NOMO-1 treated with DMSO at 0.1 percent for 48 hours (cell line): ENCODE results near the gene CBX3.
"Not testable (repeated sequence)": the region's sequence is repeated elsewhere in the genome, so short reads cannot be mapped to it uniquely, and the experiment has no call there.

Experiments
- DNase-seq: peaks from one replicate; lab custom pipeline; 2025; ENCODE audit not compliant: unreplicated experiment; lab: John Stamatoyannopoulos, UW

The CBX3 gene

DNA sequence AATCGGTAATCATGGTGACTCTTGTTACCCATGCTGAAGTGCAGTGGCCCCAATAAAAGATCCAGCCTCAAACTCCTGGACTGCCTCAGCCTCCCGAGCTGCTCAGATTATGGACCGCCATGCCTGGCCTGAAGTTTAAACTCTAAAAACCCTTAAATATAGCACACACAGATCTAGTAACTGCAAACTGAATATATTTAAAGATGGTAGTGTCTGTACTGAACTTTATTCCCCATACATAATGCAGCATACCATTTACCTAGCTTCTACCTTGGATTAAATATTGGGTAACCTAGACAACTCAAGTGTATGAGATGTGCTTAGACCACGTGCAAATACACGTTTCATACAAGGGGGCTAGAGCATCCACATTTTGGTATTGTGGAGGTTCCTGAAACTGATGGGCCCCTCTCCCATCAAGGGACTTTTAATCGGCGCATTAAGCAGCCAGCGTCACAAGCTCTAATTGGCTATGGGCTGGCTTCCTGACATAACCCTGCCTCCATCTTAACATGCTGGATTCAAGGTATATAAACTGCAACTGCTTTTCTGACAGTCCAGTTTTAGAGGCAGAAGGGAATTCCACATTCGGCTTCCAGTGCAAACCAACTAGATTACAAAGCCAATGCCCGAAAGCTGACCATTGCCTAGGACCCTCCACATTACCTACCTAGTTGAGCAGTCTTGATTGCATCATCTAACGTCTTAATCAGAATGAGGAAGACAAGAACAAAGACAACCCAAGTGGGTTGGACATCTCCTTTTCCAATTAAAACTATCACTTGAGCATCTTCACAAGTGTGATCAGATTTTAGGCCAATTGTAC lies 14.0 kb upstream of the CBX3 start:
- peak; percentile 68 for DNase-seq

DNA sequence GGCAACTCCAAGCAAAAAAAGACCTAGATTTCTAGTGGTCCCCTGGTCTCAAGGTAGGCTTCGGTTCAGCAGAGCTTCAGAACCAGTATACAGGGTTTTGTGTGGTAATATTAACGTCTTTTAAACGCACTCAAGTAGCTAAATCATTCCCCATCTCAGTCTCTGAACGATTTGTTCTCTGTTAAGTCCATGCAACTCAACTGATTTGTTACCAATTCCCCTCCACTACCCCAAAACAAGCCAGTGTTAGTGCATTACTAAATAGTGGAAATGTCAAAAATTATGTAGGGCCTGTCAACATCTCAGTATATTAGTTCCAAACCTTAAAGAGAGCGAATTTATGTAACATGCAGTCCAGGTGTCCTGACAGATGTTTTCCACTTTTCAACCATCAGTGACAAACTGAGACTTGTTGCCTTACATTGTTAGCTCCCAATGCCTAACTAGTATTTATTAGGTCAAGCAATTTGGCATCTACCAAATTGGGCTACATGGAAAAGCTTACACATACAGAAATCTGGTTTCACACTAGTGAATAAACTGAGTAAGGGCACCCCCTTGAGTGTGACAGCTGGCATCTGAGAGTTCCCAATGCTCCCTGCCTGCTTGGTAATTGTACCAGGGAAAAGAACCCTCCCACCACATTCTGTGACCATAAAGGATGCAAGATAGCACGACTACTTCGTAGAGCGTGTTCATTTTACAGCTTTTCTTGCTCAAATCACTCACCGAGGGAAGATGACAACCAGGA lies 13.2 kb upstream of the CBX3 start:
- no peak for DNase-seq

DNA sequence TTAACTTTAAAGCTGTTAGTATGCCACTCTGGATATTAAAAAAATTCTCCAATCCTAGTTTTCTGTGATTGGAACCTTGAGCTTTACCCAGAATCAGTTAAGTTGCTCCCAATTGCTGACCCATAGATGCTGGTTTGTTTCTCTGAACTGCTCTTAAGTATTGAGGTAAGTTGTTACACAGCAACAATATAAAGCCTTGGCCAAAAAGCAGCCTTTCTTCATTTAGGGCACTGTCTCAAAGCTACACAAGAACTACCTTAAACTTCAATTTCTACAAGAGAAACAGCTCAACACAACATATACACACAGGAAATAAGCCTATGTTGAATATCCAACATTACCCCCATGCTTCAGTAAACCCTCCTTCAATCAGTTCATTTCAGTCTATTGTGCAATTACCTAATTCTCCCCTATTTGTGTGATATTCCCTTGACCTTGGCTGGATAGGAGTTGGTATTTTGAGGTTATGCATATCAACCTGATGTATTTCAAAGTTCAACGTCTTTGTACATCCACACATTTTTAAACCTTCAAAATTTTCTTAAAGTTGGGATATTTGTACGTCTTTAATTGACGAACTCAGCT lies 12.5 kb upstream of the CBX3 start:
- no peak for DNase-seq

DNA sequence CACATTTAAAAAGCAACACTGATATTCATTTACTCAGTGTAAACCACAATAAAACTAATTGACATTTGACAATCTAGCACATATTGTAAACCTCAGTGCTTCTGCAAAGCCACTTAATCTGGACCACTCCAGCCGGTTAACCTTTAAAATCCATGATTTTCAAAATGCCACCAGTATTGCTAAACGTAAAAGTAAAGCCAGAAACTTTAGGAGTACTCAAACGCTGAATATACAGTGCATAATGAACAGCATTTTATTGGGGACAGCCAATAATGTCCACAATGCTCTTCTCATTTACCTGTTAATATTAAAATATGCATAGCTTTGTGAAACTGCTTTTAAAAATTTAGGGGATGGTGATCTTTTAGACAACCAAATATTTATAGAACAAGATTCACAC lies 11.8 kb upstream of the CBX3 start:
- DNase-seq, result no peak

GRCh38 chr7:26190417-26190869 lies 11.1 kb upstream of the CBX3 start:
- no peak for DNase-seq

DNA sequence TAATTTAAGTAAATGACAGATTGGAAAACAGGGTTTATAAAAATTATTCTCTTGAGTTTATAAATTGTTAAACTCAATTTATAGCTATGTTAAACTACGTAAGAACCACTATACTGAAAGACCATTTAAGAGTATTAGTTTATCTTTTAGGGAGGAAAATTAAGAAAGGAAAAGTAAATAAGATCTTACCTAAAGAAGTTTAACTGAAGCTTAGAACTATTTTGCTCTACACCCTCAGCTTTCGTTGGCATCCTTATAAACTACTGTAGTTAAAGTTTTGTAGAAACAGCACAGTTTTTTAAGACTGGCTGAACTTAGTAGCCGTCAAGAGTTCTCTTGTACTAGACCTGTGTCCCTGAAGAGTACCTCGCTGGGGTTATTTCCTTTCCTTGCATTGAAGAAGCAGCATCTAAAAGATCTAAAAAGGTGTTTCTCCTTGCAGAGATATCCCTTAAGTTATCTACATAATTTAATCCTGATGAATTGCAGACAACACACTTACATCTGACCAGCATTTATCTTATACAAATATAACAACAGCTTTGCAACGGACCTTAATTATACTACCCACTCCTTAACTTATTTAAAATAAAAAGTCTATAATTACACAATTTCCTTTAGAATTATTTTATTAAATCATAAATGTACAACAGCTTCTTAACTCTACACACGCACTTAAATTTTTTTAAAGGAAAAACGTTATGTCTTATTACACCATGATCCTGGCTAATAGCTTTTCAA lies 10.1 kb upstream of the CBX3 start:
- DNase-seq, result no peak

DNA sequence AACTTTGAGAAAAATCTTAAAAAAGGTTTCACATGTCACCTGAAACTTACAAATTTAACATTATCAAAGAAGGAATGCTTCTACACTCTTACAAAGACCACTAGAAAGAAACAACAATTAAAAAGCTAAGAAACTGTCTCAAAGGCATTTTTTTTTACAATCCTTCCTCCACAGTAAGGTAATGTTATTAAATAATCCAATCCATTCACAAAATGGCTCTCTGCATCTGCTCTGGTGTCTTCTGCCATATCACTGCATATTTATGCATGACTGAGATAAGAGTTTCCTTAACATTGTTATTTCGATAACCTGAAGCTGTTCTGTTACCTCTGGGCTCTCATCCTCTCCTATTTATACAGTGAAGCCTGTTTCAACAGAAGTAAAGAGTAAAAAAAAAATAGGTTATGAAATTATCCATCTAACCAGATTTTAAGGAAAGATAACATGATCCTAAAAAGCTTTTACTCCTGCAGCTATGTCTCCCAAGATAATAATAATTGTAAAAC lies 9.5 kb upstream of the CBX3 start:
- no peak for DNase-seq

DNA sequence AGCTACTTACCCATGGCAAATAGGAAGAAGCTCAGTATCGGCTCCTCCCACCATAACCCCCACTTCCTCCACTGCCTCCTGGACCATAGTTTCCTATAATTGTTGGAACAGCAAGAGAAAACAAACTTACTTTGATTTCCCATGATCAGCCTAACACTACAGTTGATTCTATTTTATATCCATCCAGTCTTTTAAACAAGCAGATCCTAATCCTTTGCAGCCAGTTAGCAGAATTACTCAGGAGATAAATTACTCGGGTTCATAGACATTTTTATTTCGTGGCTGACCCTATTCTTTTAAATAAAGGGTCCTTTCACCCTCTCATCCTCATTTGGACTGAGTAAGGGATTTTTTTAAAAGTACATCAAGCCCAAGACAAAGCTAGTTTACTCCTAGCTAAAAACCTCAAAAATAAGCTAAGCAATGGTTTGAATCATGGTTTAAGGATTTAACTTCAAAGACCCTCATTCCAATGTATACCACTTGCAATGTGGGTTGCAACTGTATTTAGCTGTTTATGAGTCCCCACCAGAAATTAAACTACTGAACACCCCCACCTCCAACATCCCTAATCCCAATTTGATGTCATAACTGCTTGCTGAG lies 9.0 kb upstream of the CBX3 start:
- no peak for DNase-seq

DNA sequence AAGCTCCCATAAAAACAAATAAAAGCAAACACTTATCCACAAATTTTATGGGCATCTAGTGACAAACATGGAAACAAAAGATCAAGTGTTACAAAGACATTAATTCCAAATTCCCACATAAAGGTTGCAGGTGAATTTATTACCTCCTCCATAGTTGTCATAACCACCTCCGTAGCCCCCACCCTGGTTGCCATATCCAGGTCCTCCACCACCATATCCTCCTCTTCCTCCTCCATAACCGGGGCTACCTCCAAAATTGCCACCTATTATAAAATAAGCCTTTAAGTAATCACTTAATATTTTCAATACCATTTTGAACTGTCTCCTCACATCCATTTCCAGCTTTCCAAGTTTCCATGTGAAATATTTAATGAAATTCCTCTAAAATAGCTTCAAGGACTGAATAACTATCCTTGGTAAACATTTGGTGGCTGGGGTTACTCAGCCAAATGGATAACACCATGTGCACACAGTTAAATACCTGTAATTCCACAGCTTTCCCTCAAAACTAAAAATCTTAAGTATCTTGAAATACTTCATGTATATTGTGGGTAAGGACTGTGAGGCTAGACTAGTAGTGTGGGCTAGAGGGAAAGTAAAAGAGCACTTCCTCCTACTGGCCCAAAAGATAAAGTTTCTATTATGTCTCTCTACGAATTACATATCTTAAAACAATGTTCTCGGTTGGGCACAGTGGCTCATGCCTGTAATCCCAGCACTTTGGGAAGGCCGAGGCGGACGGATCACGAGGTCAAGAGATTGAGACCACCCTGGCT lies 7.9 kb upstream of the CBX3 start:
- DNase-seq, result peak; percentile 31

GRCh38 chr7:26194764-26195163 lies 6.8 kb upstream of the CBX3 start:
- DNase-seq, result not testable (repeated sequence)

GRCh38 chr7:26195182-26195581 lies 6.4 kb upstream of the CBX3 start:
- DNase-seq, result no peak

DNA sequence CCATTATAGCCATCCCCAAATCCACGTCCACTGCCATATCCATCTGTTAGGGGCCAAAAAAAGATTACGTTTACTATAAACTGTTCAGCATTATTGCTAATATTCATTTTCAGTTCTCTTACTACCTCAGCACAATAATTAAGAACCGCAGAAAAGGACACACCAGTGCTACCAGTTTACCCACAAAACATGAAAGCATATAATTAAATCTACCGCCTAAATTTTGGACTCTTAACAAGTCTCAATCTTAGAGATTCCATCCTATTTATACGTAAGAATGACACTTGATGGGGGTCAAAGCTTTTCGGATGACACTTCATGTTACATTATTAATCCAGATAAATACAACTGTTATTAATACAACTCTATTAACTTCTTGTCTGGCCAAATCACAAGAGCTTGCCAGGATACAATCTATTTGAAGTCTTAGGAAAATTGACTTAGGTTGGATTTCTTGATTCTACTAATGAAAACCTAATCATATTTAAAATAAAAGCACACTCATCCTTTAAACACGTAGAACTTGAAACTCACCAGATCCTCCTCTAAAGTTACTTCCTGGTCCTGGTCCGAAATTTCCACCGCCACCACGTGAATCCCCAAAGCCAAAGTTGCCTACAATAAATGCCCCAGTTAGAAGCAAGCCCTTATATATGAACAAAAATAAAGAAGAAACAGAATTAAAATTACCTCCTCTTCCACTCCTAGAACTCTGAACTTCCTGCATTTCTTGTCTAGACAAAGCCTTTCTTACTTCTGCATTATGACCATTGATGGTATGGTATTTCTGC lies 5.5 kb upstream of the CBX3 start:
- DNase-seq, result no peak

- peak; percentile 92 for DNase-seq
These were observed 4.1 kb upstream of the CBX3 start for GRCh38 chr7:26197153-26198115.

GRCh38 chr7:26198133-26198780 lies 3.3 kb upstream of the CBX3 start:
- DNase-seq, result no peak

- DNase-seq, result no peak
These were observed 2.8 kb upstream of the CBX3 start for GRCh38 chr7:26198781-26199169.

GRCh38 chr7:26199301-26200037 lies 2.1 kb upstream of the CBX3 start:
- no peak for DNase-seq

- DNase-seq, result peak; percentile 65
These were observed 1.5 kb upstream of the CBX3 start for GRCh38 chr7:26200038-26200443.
